GM12878 (cell line): Measurements from ENCODE around the gene IRF4.

Experiments used
- NBN ChIP-seq: fragments of 450-650 bp; IDR thresholded peaks from 2 replicates; pipeline ENCODE4 v1.6.1; 2016
- TF ChIP-seq, protein P1 (sequence below): IDR thresholded peaks from 2 replicates; pipeline ENCODE4 v1.6.1; 2011; ENCODE audit warnings: low read depth, mild to moderate bottlenecking, low read length, moderate library complexity, borderline replicate concordance; ENCODE audit errors: extremely low read depth

DNA sequence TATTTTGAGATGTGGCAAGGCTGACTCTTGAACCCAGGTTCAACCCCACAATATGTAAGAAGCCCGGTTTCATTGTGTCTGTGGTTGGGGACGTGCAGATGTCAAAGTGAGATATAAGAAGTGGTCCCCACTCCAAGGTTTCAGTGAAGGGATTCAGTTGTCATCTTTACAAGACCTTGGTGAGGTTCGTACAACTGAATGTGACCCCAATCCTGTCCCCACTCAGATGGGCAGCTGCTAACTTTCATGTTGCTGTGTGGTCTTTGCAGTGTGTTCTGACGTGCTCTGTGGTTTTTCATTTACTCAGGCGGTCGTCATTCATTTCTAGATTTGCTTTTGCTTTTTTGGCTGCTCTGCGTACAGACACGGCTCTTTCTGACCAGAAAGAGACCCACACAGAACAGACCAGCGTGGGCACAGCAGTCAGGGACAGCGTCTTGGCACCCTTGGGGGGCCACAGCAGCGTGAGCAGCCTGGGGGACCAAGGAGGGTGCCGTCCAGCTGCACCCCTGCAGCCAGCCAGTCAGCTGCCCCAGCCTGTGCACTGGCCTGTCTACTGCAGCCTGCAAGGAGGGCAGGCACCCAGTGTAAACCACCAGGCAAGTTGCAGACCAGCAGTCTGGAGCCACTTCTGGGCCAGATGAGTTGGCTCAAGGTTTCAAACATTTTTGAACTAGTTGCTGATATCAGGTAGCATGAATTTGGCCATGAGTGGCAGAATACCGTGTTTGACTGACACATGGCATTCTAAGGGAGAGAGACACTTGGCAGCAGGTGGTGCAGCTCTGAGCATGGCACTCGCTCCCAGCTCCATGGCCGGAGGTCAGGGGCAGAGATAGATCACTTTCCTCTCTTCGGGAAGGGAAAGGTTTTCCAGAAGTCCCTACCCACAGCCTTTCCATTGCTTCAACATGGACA lies 49.4 kb upstream of the IRF4 start:
- TF ChIP-seq, protein P1, sequence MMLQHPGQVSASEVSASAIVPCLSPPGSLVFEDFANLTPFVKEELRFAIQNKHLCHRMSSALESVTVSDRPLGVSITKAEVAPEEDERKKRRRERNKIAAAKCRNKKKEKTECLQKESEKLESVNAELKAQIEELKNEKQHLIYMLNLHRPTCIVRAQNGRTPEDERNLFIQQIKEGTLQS, result no peak
- peak; percentile 96 for TF ChIP-seq NBN
